K562 (cell line): Measurements from ENCODE around the gene ARAP1.

Source experiments
- CEBPB ChIP-seq: fragments of 450-650 bp; IDR thresholded peaks from 2 replicates; pipeline ENCODE4 v1.6.1; 2016; ENCODE audit warnings: missing genetic modification characterization, missing compliant biosample characterization
- CTCF ChIP-seq, 3 experiments: IDR thresholded peaks in 2 of 3; conservative IDR thresholded peaks in 1 of 3; 2 replicates each; pipeline ENCODE4 v1.5.1; 2011 to 2012; ENCODE audit warnings: low read length in 3 of 3, mild to moderate bottlenecking in 3 of 3, control low read depth in 2 of 3, improper control_type of control experiment in 1 of 3, inconsistent platforms in 1 of 3, low read depth in 1 of 3, mixed read lengths in 1 of 3, moderate library complexity in 1 of 3; ENCODE audit not compliant: insufficient read depth in 2 of 3
- HCFC1 ChIP-seq: IDR thresholded peaks from 2 replicates; pipeline ENCODE4 v1.6.1; 2012; ENCODE audit warnings: low read depth, low read length, improper control_type of control experiment
- HIVEP1 ChIP-seq: fragments of 250-450 bp; sonication (Bioruptor Pico); IDR thresholded peaks from 2 replicates; pipeline ENCODE4 v1.4.0; 2020; ENCODE audit warnings: mild to moderate bottlenecking
- HMG20A ChIP-seq: fragments of 450-650 bp; formaldehyde crosslinking; conservative IDR thresholded peaks from 2 replicates; pipeline ENCODE4 v1.4.0; 2020; ENCODE audit warnings: mild to moderate bottlenecking, mixed read lengths
- NR1H2 ChIP-seq: sonication (generic); formaldehyde crosslinking; IDR thresholded peaks from 2 replicates; pipeline ENCODE4 v1.4.0; 2020; ENCODE audit warnings: mild to moderate bottlenecking, missing genetic modification reagents
- PKNOX1 ChIP-seq: fragments of 450-650 bp; IDR thresholded peaks from 2 replicates; pipeline ENCODE4 v1.6.1; 2016
- RBM25 ChIP-seq: fragments of 200-400 bp; formaldehyde crosslinking; IDR thresholded peaks from 2 replicates; pipeline ENCODE4 v1.6.1; 2018; ENCODE audit warnings: low read length, low read depth, moderate library complexity; ENCODE audit not compliant: severe bottlenecking
- TAF1 ChIP-seq: IDR thresholded peaks from 2 replicates; pipeline ENCODE4 v1.6.1; 2011; ENCODE audit warnings: mild to moderate bottlenecking, low read length, moderate library complexity; ENCODE audit not compliant: insufficient read depth, control insufficient read depth, severe bottlenecking; ENCODE audit errors: extremely low read depth
- TFAP4 ChIP-seq: sonication (generic); formaldehyde crosslinking; IDR thresholded peaks from 2 replicates; pipeline ENCODE4 v1.8.0; 2022; ENCODE audit warnings: missing genetic modification reagents, mild to moderate bottlenecking, moderate library complexity, borderline replicate concordance
- ZBTB9 ChIP-seq: fragments of 450-650 bp; formaldehyde crosslinking; IDR thresholded peaks from 2 replicates; pipeline ENCODE4 v1.4.0; 2020; ENCODE audit warnings: mild to moderate bottlenecking, moderate library complexity
- ZFP30 ChIP-seq: fragments of 250-450 bp; sonication (Bioruptor Pico); IDR thresholded peaks from 2 replicates; pipeline ENCODE4 v1.8.0; 2022; ENCODE audit warnings: moderate library complexity, mild to moderate bottlenecking, inconsistent platforms, borderline replicate concordance

GRCh38 chr11:72673943-72674828 lies 78.0 kb downstream of the ARAP1 start, which contains the start of gene PDE2A:
- no peak for TF ChIP-seq PKNOX1
- no peak for TF ChIP-seq HCFC1
- no peak for TF ChIP-seq ZFP30 (CRISPR knock-in tag)
- no peak for TF ChIP-seq HMG20A
- no peak for TF ChIP-seq CTCF (IDR thresholded peaks at IDR 0.05 in 2 of 3, conservative IDR thresholded peaks at IDR 0.05 in 1 of 3; ENCODE audit: insufficient read depth in 2 of 3, low read depth in 1 of 3, low read length in 3 of 3)
- TF ChIP-seq CEBPB (tag): no peak
- TF ChIP-seq TFAP4 (CRISPR knock-in tag): no peak
- TF ChIP-seq TAF1: no peak
- TF ChIP-seq ZBTB9 (CRISPR knock-in tag): no peak
- TF ChIP-seq NR1H2 (CRISPR knock-in tag): no peak
- TF ChIP-seq RBM25: no peak
- TF ChIP-seq HIVEP1 (CRISPR knock-in tag): no peak
